Measurements from ENCODE around the gene PPIL6.

The PPIL6 gene

GRCh38 chr6:109343518-109343917, 96.9 kb downstream of the PPIL6 start:
- Histone ChIP-seq H3K27ac (no peak overlapping the region), H3K4me3 (no peak overlapping the region)

- Histone ChIP-seq H3K27ac (no peak overlapping the region), H3K4me3 (no peak overlapping the region)
Observed at GRCh38 chr6:109342911-109343310, 97.5 kb downstream of the PPIL6 start.

DNA sequence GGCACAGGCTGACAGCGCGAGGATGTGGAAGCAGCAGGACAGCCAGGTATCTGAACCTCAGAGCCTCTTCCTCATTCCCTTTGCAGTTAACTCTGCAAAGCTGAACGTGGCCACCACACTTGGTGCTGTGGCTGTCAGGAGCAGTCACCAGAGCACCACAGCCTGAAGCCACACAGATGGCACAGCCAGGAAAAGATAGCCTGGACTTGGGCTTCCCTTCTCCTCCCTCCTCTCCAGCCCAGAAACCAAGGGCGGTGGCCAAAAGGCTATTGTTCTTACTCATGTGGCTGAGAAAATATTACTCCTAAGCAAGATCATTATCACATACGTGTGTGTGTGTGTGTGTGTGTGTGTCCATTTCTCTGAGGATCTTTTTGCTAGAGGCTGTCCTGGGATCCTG, 97.9 kb downstream of the PPIL6 start:
- Histone ChIP-seq H3K27ac (no peak overlapping the region), H3K4me3 (no peak overlapping the region)

- H3K4me3 ChIP-seq, result no peak overlapping the region
- no peak overlapping the region for H3K27ac ChIP-seq
Observed at GRCh38 chr6:109340811-109341210, 99.6 kb downstream of the PPIL6 start.

All from skin epidermis (tissue), 12 donors.